Stimulated activated CD8-positive, alpha-beta memory T cell treated with anti-CD3 and anti-CD28 coated beads, Interleukin-4, amount 100 ng/mL, for 1 hour (primary cell): ENCODE measurements around the gene ASB4.
"Not testable (repeated sequence)": the region's sequence is repeated elsewhere in the genome, so short reads cannot be mapped to it uniquely, and the experiment has no call there.

Source experiments
- DNase-seq, 2 donors: peaks; one replicate each; pipeline ENCODE4 v3.0.0-alpha.2; 2020; ENCODE audit warnings: low read depth in 2 of 2, low spot score in 1 of 2

Gene ASB4

GRCh38 chr7:95478272-95479037, 7.3 kb upstream of the ASB4 start:
- no peak for DNase-seq

GRCh38 chr7:95479992-95480624, 5.6 kb upstream of the ASB4 start:
- DNase-seq, result no peak

GRCh38 chr7:95481271-95482165, 4.2 kb upstream of the ASB4 start:
- no peak for DNase-seq

GRCh38 chr7:95482424-95482823, 3.3 kb upstream of the ASB4 start:
- DNase-seq, result no peak

GRCh38 chr7:95490231-95490762, 4.6 kb downstream of the ASB4 start:
- DNase-seq, result no peak

GRCh38 chr7:95491201-95491600, 5.5 kb downstream of the ASB4 start:
- DNase-seq, result no peak

GRCh38 chr7:95491634-95492314, 6.0 kb downstream of the ASB4 start:
- DNase-seq, result no peak

- no peak for DNase-seq
Observed at GRCh38 chr7:95493247-95493646, 7.5 kb downstream of the ASB4 start.

GRCh38 chr7:95493844-95494243, 8.1 kb downstream of the ASB4 start:
- no peak for DNase-seq

GRCh38 chr7:95501261-95501832, 15.6 kb downstream of the ASB4 start:
- no peak for DNase-seq

- no peak for DNase-seq
Observed at GRCh38 chr7:95502403-95502802, 16.7 kb downstream of the ASB4 start.

GRCh38 chr7:95503271-95504131, 17.8 kb downstream of the ASB4 start:
- no peak for DNase-seq

GRCh38 chr7:95504132-95504588, 18.4 kb downstream of the ASB4 start:
- not testable (repeated sequence) for DNase-seq

GRCh38 chr7:95508780-95509179, 23.0 kb downstream of the ASB4 start:
- no peak for DNase-seq

GRCh38 chr7:95509199-95509598, 23.5 kb downstream of the ASB4 start:
- no peak for DNase-seq

- peak; percentile 1 to 29 for DNase-seq
Observed at GRCh38 chr7:95511716-95512260, 26.0 kb downstream of the ASB4 start.

GRCh38 chr7:95517458-95517857, 31.7 kb downstream of the ASB4 start:
- no peak for DNase-seq

GRCh38 chr7:95517870-95518269, 32.1 kb downstream of the ASB4 start:
- DNase-seq, result no peak

- no peak for DNase-seq
Observed at GRCh38 chr7:95520136-95520535, 34.4 kb downstream of the ASB4 start.
